HEK293T (cell line): Measurements from ENCODE around the gene ABCA3.
"Not testable (repeated sequence)": the region's sequence is repeated elsewhere in the genome, so short reads cannot be mapped to it uniquely, and the experiment has no call there.

Experiments
- ARNT ChIP-seq: fragments of 450-650 bp; IDR thresholded peaks from 2 replicates; pipeline ENCODE4 v1.6.1; 2017; ENCODE audit warnings: mild to moderate bottlenecking
- BHLHE40 ChIP-seq: fragments of 450-650 bp; IDR thresholded peaks from 2 replicates; pipeline ENCODE4 v1.6.1; 2016; ENCODE audit warnings: mild to moderate bottlenecking, moderate library complexity, borderline replicate concordance
- CTBP1 ChIP-seq: fragments of 450-650 bp; IDR thresholded peaks from 2 replicates; pipeline ENCODE4 v1.6.1; 2016; ENCODE audit warnings: borderline replicate concordance
- ELF4 ChIP-seq: fragments of 450-650 bp; IDR thresholded peaks from 2 replicates; pipeline ENCODE4 v1.6.1; 2017; ENCODE audit warnings: antibody characterized with exemption
- FOXA1 ChIP-seq: fragments of 450-650 bp; IDR thresholded peaks from 2 replicates; pipeline ENCODE4 v1.6.1; 2016; ENCODE audit warnings: mild to moderate bottlenecking
- FOXK2 ChIP-seq: fragments of 450-650 bp; IDR thresholded peaks from 2 replicates; pipeline ENCODE4 v1.6.1; 2016; ENCODE audit warnings: mild to moderate bottlenecking
- FOXM1 ChIP-seq: fragments of 450-650 bp; IDR thresholded peaks from 2 replicates; pipeline ENCODE4 v1.6.1; 2017; ENCODE audit warnings: mild to moderate bottlenecking, borderline replicate concordance
- L3MBTL2 ChIP-seq: fragments of 450-650 bp; conservative IDR thresholded peaks from 2 replicates; pipeline ENCODE4 v1.6.1; 2016; ENCODE audit warnings: mild to moderate bottlenecking
- SP1 ChIP-seq: fragments of 450-650 bp; IDR thresholded peaks from 2 replicates; pipeline ENCODE4 v1.6.1; 2017
- SUZ12 ChIP-seq: fragments of 450-650 bp; IDR thresholded peaks from 2 replicates; pipeline ENCODE4 v1.6.1; 2016; ENCODE audit warnings: mild to moderate bottlenecking
- ZNF384 ChIP-seq: fragments of 450-650 bp; IDR thresholded peaks from 2 replicates; pipeline ENCODE4 v1.6.1; 2016

GRCh38 chr16:2267505-2267912, 73.0 kb downstream of the ABCA3 start:
- TF ChIP-seq SP1, ARNT, CTBP1, FOXA1, SUZ12, L3MBTL2, BHLHE40, FOXM1, ELF4, FOXK2, ZNF384: not testable (repeated sequence)
